ENCODE results near the gene TAGLN2. TPM values are rescaled to one million over a fixed set of nuclear protein-coding genes. Genes with fewer than 3 reads are reported as not detected.

TAGLN2 gene
- total RNA-seq, 4 donors from 2014 or later, result 104 to 170 (median 151) TPM

DNA sequence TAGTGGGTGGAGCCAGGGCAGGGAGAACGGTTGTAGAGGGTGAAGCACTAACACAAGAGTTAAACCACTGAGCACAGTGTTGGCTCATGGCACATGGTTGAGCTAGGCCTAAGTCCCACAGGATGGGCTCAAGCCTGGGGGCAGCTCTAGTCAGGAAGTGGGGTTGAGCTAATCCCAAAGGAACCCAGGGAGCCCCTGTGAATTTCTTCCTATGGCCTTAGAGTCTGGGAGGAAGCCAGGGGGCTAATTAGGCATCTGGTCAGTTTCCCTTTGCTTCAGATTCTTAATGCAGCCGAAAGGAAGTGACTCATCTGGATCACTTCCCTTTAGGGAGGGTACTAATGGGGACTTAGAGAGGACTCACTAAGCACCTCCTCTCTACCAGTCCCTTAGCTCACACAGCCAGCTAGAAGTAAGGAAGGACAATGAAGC is 35.5 kb downstream of the TAGLN2 start:
- intact Hi-C loops (cut with DNase I), result loop anchor here (2.0 to 5.0 kb wide), 2 partner anchors 91 to 108 kb away; partner anchors contain the start of gene DUSP23
- DNase-seq, result no peak
- Histone ChIP-seq H3K9me3 (no peaks in the 10 kb centered on the region), H3K27ac (peak overlapping the region in 2 of 3 donors; percentile 37 to 46), H3K36me3 (no peaks in the 10 kb centered on the region), H3K4me1 (peaks cover 4 to 6% of the 10 kb centered on the region in 2 donors), H3K27me3 (no peaks in the 10 kb centered on the region), H3K4me3 (replicated peaks in 1 of 3) (no peak overlapping the region)
- TF ChIP-seq, protein P1, sequence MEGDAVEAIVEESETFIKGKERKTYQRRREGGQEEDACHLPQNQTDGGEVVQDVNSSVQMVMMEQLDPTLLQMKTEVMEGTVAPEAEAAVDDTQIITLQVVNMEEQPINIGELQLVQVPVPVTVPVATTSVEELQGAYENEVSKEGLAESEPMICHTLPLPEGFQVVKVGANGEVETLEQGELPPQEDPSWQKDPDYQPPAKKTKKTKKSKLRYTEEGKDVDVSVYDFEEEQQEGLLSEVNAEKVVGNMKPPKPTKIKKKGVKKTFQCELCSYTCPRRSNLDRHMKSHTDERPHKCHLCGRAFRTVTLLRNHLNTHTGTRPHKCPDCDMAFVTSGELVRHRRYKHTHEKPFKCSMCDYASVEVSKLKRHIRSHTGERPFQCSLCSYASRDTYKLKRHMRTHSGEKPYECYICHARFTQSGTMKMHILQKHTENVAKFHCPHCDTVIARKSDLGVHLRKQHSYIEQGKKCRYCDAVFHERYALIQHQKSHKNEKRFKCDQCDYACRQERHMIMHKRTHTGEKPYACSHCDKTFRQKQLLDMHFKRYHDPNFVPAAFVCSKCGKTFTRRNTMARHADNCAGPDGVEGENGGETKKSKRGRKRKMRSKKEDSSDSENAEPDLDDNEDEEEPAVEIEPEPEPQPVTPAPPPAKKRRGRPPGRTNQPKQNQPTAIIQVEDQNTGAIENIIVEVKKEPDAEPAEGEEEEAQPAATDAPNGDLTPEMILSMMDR (IDR thresholded peaks at IDR 0.05), result no peak
- TF ChIP-seq POLR2A (IDR thresholded peaks at IDR 0.05), result peak in 1 of 2 donors; percentile 16
- WGBS, 2 donors, result 54 to 57% methylated on average over 2 of the region's 2 CpGs

DNA sequence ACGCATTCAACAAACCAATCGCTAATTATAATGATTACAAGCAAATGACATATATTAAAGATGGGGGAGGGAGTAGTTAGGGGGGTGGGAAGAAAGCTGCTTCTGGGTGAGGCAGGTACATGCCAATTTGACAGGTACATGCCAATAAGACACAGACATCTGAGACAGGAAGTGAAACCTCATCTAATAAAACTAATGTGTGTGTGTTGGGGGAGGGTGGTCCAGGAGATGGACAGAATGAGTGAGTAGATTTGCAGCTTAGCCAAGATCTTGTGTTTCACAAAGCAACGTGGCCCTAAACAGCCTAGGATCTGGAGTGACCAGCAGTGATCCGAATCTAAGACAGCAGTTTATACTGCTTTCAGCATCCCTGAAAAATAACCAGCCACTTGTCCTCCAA is 36.1 kb downstream of the TAGLN2 start:
- intact Hi-C loops (cut with DNase I), result loop anchor here (5.0 kb wide), 1 partner anchor 107 kb away; the partner anchor contains the start of gene DUSP23
- H3K4me3 ChIP-seq (replicated peaks in 1 of 3), result no peak overlapping the region
- no peak for TF ChIP-seq POLR2A (IDR thresholded peaks at IDR 0.05)
- TF ChIP-seq, protein P1 (IDR thresholded peaks at IDR 0.05), result no peak
- H3K4me1 ChIP-seq, result peaks cover 4 to 6% of the 10 kb centered on the region in 2 donors
- H3K36me3 ChIP-seq, result no peaks in the 10 kb centered on the region
- no peaks in the 10 kb centered on the region for H3K27me3 ChIP-seq
- peak overlapping the region in 2 of 3 donors; percentile 37 to 46 for H3K27ac ChIP-seq
- no peak for DNase-seq
- H3K9me3 ChIP-seq, result no peaks in the 10 kb centered on the region
- 89 to 91% methylated on average over 4 of the region's 4 CpGs for WGBS, 2 donors

DNA sequence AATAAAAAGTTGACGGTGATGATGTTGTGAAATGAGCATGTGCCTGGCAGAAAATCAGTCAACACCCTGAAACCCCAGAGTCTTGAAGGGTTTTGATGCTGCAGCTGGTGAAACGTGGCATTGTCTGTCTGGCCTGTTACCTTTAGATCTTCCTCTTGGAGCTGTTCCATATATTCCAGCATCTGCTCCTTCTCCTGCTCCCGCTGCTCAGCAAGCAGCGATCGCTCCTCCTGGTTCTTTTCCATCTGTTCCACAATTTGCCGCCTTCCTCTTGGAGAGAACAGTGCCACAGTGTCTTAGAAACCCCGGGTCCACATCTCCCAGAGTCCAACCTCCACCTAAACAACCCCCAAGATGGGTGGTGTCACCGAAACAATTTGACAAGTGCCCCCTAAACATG is 41.0 kb downstream of the TAGLN2 start:
- H3K27me3 ChIP-seq, result no peaks in the 10 kb centered on the region
- no peak overlapping the region for H3K4me3 ChIP-seq (replicated peaks in 1 of 3)
- H3K4me1 ChIP-seq, result peaks cover 0 to 4% of the 10 kb centered on the region in 2 donors
- no peaks in the 10 kb centered on the region for H3K36me3 ChIP-seq
- no peaks in the 10 kb centered on the region for H3K9me3 ChIP-seq
- intact Hi-C loops (cut with DNase I), result no loop called here
- TF ChIP-seq, protein P1 (IDR thresholded peaks at IDR 0.05), result no peak
- TF ChIP-seq POLR2A (IDR thresholded peaks at IDR 0.05), result no peak
- no peak for DNase-seq
- no peak overlapping the region for H3K27ac ChIP-seq
- WGBS, 2 donors, result 84 to 87% methylated on average over 8 of the region's 8 CpGs

DNA sequence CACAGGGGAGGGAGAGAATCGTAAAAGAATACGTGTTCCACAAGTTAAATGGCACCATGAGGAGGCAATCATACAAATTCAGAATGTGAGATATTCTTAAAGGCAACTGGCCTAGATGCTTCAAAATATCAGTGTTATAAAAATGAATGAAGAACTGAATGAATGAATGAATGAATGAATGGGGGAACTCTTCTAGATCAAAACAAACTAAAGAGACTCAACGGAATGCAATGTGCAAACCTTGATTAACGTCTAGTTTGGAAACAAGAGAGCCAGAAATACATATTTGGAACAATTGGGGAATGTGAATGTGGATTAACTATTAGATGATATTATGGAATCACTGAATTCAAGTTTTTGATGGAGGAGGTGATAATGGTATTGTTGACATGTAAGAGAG is 42.2 kb downstream of the TAGLN2 start:
- H3K4me3 ChIP-seq (replicated peaks in 1 of 3), result no peak overlapping the region
- 92% methylated on average over 3 to 4 of the region's 4 CpGs for WGBS, 2 donors
- no peaks in the 10 kb centered on the region for H3K9me3 ChIP-seq
- DNase-seq, result no peak
- intact Hi-C loops (cut with DNase I), result no loop called here
- no peaks in the 10 kb centered on the region for H3K27me3 ChIP-seq
- TF ChIP-seq POLR2A (IDR thresholded peaks at IDR 0.05), result no peak
- TF ChIP-seq, protein P1 (IDR thresholded peaks at IDR 0.05), result no peak
- H3K4me1 ChIP-seq, result peaks cover 0 to 4% of the 10 kb centered on the region in 2 donors
- no peak overlapping the region for H3K27ac ChIP-seq
- H3K36me3 ChIP-seq, result no peaks in the 10 kb centered on the region

DNA sequence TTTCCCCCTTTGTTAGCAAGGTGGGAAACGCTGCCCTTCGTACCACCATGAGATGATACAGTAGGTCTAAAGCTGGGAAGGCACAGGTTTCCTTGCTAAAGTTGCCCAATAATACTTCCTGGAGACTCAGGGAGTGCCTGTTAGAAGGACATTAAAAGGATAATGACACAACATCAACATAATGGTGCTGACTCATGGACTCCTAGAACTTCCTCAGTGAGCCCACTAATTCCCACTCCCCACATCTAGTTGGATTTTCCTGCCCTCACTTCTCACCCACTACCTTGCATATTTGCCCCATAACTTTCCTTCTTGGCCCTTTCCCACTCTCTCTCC is 42.8 kb downstream of the TAGLN2 start:
- WGBS, 2 donors, result 92 to 94% methylated on average over 2 of the region's 2 CpGs
- H3K9me3 ChIP-seq, result no peaks in the 10 kb centered on the region
- no peaks in the 10 kb centered on the region for H3K27me3 ChIP-seq
- intact Hi-C loops (cut with DNase I), result no loop called here
- no peak for TF ChIP-seq POLR2A (IDR thresholded peaks at IDR 0.05)
- TF ChIP-seq, protein P1 (IDR thresholded peaks at IDR 0.05), result no peak
- H3K4me3 ChIP-seq (replicated peaks in 1 of 3), result no peak overlapping the region
- DNase-seq, result no peak
- H3K36me3 ChIP-seq, result no peaks in the 10 kb centered on the region
- H3K4me1 ChIP-seq, result peaks cover 0 to 4% of the 10 kb centered on the region in 2 donors
- no peak overlapping the region for H3K27ac ChIP-seq
